LNCaP clone FGC (cell line): ENCODE measurements around the gene NEBL.

Source experiments
- DNase-seq: peaks from one replicate; pipeline ENCODE4 v3.0.0-alpha.2; 2011; ENCODE audit warnings: low read depth
- H3K4me3 ChIP-seq: 2 replicates; pipeline ENCODE4 v1.5.1; 2011; ENCODE audit warnings: mild to moderate bottlenecking, low read depth, low read length, control low read depth
- TF ChIP-seq, protein P1 (sequence below): IDR thresholded peaks from 2 replicates; pipeline ENCODE4 v1.5.1; 2012; ENCODE audit warnings: mild to moderate bottlenecking; ENCODE audit not compliant: control insufficient read depth, insufficient read depth; ENCODE audit errors: extremely low read depth

Gene NEBL

DNA sequence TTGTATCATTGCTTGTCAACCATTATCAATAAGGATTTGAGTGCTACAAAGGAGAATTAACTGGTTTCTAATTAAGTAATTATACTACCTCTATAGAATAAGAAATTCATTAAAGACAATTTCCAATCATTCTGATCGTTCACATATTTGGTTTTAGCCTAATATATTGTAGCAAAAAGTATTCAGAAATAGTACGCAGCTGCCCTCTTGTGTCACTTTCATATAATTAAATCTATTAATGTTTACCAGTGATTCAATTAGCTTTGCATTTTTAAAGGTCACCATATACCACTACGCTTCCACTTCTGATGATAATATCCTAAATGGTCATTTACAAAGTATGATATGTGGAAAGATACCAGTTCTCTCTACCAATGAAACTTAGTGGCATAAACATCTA is 128.3 kb downstream of the NEBL start:
- TF ChIP-seq, protein P1, sequence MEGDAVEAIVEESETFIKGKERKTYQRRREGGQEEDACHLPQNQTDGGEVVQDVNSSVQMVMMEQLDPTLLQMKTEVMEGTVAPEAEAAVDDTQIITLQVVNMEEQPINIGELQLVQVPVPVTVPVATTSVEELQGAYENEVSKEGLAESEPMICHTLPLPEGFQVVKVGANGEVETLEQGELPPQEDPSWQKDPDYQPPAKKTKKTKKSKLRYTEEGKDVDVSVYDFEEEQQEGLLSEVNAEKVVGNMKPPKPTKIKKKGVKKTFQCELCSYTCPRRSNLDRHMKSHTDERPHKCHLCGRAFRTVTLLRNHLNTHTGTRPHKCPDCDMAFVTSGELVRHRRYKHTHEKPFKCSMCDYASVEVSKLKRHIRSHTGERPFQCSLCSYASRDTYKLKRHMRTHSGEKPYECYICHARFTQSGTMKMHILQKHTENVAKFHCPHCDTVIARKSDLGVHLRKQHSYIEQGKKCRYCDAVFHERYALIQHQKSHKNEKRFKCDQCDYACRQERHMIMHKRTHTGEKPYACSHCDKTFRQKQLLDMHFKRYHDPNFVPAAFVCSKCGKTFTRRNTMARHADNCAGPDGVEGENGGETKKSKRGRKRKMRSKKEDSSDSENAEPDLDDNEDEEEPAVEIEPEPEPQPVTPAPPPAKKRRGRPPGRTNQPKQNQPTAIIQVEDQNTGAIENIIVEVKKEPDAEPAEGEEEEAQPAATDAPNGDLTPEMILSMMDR = peak; percentile 46

DNA sequence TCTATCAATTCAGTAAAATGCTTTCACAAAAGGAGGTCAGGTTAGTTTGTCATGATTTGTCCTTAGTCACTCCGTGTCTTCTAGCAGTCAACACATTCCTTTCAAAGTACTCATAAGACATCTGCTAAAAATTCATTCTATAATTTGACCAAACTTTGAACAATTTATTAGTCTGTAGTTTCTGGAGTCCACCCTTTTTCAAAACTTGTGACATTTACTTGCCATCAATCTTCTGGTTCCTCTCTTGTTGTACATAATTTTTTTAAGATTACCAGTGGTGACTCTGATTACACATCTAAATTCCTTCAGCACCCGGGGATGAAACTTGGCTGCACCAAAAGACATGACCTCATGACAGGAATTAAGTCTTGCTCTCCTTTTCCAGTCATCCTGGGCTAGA is 130.1 kb downstream of the NEBL start:
- no peak for DNase-seq
- no peak overlapping the region for H3K4me3 ChIP-seq
- TF ChIP-seq, protein P1 = no peak

More for the DNA sequence above, 128.3 kb downstream of the NEBL start:
- no peak overlapping the region for H3K4me3 ChIP-seq
- peak; percentile 6 for DNase-seq

DNA sequence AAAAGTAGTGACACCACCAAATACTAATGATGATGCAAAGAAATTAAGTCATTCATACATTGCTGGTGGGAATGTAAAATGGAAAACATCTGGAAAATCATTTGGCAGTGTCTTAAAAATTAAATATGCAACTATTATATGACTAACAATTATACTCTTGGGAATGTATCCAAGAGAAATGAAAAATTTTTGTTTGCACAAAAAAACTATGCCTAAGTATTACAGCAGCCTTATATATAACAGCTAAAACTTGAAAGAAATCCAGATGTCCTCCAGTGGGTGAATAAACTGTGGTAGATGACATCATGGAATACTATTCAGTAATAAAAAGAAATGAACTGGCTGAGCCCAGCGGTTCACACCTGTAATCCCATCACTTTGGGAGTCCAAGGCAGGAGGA is 132.0 kb downstream of the NEBL start:
- DNase-seq = no peak
- TF ChIP-seq, protein P1 = no peak
- no peak overlapping the region for H3K4me3 ChIP-seq

DNA sequence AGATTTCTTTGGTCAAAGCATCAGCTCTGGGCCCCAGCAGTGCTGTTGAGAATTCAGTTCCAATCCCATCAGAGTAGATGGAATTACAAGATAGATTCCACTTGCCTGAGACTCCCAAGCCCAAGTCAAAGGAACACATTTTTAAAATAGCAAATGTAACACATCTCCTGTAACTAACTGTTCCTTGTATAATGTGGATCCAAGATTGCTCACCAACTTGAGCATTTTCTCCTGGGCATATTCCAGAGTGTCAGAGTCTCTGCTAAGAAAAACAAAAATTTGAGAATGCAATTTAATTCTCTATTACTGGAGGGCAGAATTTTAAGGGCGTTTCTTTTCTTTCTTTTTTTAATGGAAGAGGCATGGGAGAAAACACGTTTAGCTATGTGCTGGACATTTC is 136.7 kb downstream of the NEBL start:
- no peak overlapping the region for H3K4me3 ChIP-seq
- TF ChIP-seq, protein P1 = no peak
- DNase-seq = no peak

DNA sequence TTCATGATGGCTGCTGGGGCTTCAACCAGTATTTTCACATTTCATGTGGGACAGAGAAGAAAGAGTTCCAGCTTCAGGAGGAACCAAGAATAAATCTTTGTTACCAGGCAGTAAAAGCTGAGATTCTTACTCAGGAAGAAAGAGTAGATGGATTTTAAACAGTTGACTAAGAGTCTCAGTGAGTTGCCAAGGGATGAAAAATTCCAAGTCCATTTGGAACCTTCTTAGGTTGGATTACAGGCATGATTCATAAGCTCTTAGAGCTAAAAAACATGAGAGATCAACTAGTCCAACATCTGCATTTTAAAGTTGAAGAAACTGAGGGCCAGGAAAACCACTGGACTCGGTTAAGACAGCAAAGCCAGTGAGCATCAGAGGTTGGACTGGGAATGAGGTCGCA is 148.6 kb downstream of the NEBL start:
- DNase-seq = no peak
- no peak overlapping the region for H3K4me3 ChIP-seq
- TF ChIP-seq, protein P1 = no peak

DNA sequence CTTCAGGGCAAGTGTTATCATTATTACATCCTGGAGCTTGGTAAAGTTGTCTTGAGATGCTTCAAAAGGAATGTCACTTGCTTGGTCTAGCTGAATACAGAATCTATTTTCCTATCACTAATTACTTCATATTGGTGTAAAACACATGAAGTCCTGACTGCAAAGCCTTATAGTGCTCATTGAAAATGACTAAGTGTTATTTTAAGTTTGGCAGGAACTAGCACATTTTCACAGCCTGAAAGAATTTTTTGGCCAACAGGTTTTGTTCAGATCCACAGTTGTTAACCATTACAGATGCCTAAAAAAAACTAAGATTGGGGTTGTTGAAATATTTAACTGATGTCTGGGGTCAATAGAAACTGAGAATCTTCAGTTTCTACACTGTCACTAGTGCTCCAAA is 149.3 kb downstream of the NEBL start:
- no peak for DNase-seq
- no peak overlapping the region for H3K4me3 ChIP-seq
- TF ChIP-seq, protein P1 = no peak

DNA sequence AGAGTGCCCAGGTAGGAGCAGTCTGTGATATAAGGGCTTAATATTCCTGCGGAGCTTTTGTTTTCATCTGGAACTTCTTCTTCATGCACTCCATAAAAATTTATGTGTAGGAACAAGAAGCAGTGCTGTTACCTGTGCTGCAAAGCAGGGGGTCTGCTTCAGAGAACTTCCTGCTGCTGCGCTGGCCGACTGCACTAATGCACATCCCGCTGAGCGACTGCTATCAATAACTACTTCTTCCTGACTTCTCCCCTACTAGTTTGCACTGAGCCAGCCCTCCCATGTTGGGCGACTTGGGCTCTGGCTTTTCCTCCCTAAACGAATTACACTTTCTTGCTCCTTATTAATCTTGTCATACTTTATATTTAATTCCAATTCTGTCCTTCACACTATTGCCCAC is 150.3 kb downstream of the NEBL start:
- H3K4me3 ChIP-seq = no peak overlapping the region
- DNase-seq = no peak
- TF ChIP-seq, protein P1 = no peak
